Spleen (tissue), 7 donors: ENCODE results near the gene ARID1A.

Experiments
- CTCF ChIP-seq, 11 experiments: fragments of 200-600 bp in 7 of 11; fragments of 450-650 bp in 4 of 11; sonication (generic) in 4 of 11; IDR thresholded peaks in 8 of 11; conservative IDR thresholded peaks in 3 of 11; 1 replicate in 7 of 11; 2 replicates in 4 of 11; pipeline versions ENCODE4 v1.4.0 to v1.8.0; 2016 to 2021; ENCODE audit warnings: antibody characterized with exemption in 11 of 11, inconsistent platforms in 4 of 11, mild to moderate bottlenecking in 1 of 11
- POLR2A ChIP-seq, 3 donors: fragments of 450-650 bp; IDR thresholded peaks; one replicate each; pipeline ENCODE4 v1.5.1; 2017; ENCODE audit warnings: antibody characterized with exemption in 3 of 3, mild to moderate bottlenecking in 1 of 3
- donor health status: DM: no; HTN: no; CAD: no; lungs with moderate emphysema.
- donor health status: DM: no; HTN: no; CAD: no.
- donor health status: DM: no; HTN: no; CAD: no.

DNA sequence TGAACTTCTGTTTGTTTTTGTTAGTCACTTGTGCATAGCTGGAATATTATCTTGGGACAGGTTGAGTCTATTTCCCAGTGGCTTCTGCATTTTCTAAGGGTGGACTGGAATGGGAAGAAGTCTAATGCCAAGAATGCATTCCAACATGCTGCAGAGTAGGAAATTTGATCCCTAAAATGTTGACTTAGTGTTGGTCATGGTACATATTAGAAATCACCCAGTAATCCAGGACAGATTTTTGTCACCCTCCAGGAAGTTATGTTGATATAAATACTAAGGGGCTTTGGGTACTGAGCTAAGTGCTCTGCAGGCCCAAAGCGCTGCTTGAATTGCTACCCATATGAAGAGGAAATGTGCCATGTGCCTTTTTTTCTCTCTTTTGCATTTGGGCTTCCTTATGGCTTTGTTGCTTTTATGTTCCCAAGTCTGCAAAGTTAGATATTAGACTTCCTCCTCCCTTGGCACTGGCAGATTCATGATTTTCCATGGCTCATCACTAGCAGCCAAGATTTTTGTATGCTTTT, 10.0 kb downstream of the ARID1A start:
- TF ChIP-seq POLR2A (IDR thresholded peaks at IDR 0.05) = no peak
- no peak for TF ChIP-seq CTCF (IDR thresholded peaks at IDR 0.05 in 8 of 11, conservative IDR thresholded peaks at IDR 0.05 in 3 of 11)
